ENCODE measurements around the gene EFNA4. TPM values are rescaled to one million over a fixed set of nuclear protein-coding genes. Genes with fewer than 3 reads are reported as not detected.
A peak's percentile ranks its signal among the peaks of the same experiment; 100 is the strongest.

Gene EFNA4
- total and polyA plus RNA-seq, 9 of the 15 experiments (the other 6 are each of a cell fraction or from before 2014, with no cell fraction given): 0.68 to 7.4 (median 6.1) TPM

GRCh38 chr1:155064111-155064831, 731 bp downstream of the EFNA4 start (continued):
- no peak for TF ChIP-seq ZMIZ1 (IDR thresholded peaks at IDR 0.05; ENCODE audit: low read depth in 2 of 2, low read length in 2 of 2)
- no peak for TF ChIP-seq HIVEP1 (CRISPR knock-in tag; IDR thresholded peaks at IDR 0.05)
- peak; percentile 92 for TF ChIP-seq HDGF (IDR thresholded peaks at IDR 0.05)
- TF ChIP-seq MTA3 (IDR thresholded peaks at IDR 0.05; ENCODE audit: borderline replicate concordance): no peak
- TF ChIP-seq POLR2AphosphoS2 (IDR thresholded peaks at IDR 0.05; ENCODE audit: low read length): no peak
- TF ChIP-seq CEBPB (tag; IDR thresholded peaks at IDR 0.05): peak; percentile 61; the same call in 1 of the 2 replicates
- no peak for TF ChIP-seq WHSC1 (IDR thresholded peaks at IDR 0.05; ENCODE audit: low read length)
- TF ChIP-seq ZNF449 (CRISPR knock-in tag; IDR thresholded peaks at IDR 0.05): no peak
- no peak for TF ChIP-seq GABPB1 (CRISPR knock-in tag; IDR thresholded peaks at IDR 0.05)
- no peak for TF ChIP-seq ZNF239 (CRISPR knock-in tag; IDR thresholded peaks at IDR 0.05)
- TF ChIP-seq CREB5 (CRISPR knock-in tag; IDR thresholded peaks at IDR 0.05): no peak
- no peak for TF ChIP-seq HDAC8 (tag; IDR thresholded peaks at IDR 0.05)
- peak; percentile 91 to 96 for TF ChIP-seq KDM1A (IDR thresholded peaks at IDR 0.05)
- peak; percentile 97 for TF ChIP-seq CHD4 (IDR thresholded peaks at IDR 0.05; ENCODE audit: insufficient read depth, insufficient replicate concordance, low read depth, low read length, poor library complexity, severe bottlenecking)
- TF ChIP-seq TFAM (CRISPR knock-in tag; conservative IDR thresholded peaks at IDR 0.05): no peak
- TF ChIP-seq U2AF1 (optimal IDR thresholded peaks at IDR 0.05; ENCODE audit: low read depth, low read length): no peak
- no peak for TF ChIP-seq ZNF592 (IDR thresholded peaks at IDR 0.05)

Measured in K562 (cell line).